GM08714 (cell line): Measurements from ENCODE around the gene TRMO.

Experiments
- H3K4me3 ChIP-seq: fragments of 200-500 bp; sonication (Bioruptor generic); 2 replicates; pipeline ENCODE4 v1.5.1; 2014; ENCODE audit warnings: mild to moderate bottlenecking, low read length, inconsistent platforms
- ZNF274 ChIP-seq: IDR thresholded peaks from 2 replicates; pipeline ENCODE4 v1.6.1; 2012; ENCODE audit warnings: mild to moderate bottlenecking, low read depth, low read length

Gene TRMO

GRCh38 chr9:97866848-97867247 lies 55.5 kb downstream of the TRMO start:
- no peak for TF ChIP-seq ZNF274
- H3K4me3 ChIP-seq: no peak overlapping the region

- H3K4me3 ChIP-seq: no peak overlapping the region
- TF ChIP-seq ZNF274: no peak
Measured at GRCh38 chr9:97866300-97866699, 56.0 kb downstream of the TRMO start.

DNA sequence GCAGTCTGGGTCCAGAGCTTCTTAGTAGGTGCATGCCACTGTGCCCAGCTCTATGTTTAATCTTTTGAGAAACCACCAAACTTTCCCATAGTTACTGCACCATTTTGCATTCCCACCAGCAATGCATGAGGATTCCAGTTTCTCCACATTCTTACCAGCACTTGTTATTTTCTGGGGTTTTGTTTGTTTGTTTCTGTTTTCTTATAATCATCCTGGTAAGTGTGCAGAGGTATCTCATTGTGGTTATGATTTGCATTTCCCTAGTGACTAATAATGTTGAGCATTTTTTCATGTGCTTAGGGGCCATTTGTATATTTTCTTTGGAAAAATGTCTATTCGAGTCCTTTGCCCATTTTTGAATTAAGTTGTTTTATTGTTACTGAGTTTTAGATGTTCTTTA lies 57.9 kb downstream of the TRMO start:
- no peak overlapping the region for H3K4me3 ChIP-seq
- TF ChIP-seq ZNF274: no peak

- no peak overlapping the region for H3K4me3 ChIP-seq
- no peak for TF ChIP-seq ZNF274
Measured at GRCh38 chr9:97863314-97863713, 59.0 kb downstream of the TRMO start.

DNA sequence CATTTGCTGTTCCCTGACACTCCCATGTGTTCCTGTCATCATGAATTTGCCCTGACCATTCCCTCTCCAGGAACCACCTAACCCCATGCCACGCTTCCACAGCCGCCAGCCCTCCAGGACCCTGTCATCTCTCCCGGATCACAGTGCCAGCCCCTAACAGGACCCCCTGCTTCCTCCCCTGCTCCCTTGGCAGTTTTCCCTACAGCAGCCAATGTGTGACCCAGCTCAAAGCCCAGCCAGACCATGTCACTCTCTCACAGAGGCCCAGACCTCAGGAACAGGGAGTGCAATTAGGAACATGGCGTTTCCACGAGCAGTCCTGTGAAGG lies 61.2 kb downstream of the TRMO start:
- TF ChIP-seq ZNF274: no peak
- H3K4me3 ChIP-seq: no peak overlapping the region

DNA sequence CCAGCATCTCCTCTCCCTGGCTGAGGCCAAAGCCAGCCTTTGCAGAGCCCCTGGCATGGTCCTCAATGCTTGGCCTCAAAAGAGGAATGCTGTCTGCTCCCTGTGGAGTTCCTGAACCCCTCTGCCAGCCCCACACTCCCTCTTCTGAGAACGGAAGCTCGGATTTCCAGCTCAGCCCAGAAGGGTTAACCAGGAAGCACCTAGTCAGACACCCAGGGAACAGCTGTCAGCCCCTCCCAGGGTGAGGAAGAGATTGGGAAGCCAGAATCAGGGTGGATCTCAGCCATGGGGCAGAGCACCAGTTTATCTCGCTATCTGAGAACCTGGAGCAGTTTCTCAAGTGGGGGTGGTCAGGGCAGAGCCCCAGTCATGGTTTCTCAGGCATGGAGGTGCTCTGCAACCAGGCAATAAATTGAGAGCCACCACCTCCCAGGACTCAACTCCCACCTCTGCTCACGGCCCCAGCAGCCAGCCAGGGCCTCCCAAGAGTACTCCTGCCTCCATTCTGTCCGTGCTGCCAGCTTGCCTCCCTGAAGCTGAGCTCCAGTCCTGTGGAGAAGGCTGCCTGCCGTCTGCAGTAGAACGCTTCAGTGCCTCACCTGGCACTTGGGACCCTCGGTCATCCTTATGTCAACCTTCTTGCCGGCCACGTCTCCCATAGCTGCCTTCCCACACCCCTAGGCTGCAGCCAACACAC lies 61.7 kb downstream of the TRMO start:
- no peak overlapping the region for H3K4me3 ChIP-seq
- no peak for TF ChIP-seq ZNF274

DNA sequence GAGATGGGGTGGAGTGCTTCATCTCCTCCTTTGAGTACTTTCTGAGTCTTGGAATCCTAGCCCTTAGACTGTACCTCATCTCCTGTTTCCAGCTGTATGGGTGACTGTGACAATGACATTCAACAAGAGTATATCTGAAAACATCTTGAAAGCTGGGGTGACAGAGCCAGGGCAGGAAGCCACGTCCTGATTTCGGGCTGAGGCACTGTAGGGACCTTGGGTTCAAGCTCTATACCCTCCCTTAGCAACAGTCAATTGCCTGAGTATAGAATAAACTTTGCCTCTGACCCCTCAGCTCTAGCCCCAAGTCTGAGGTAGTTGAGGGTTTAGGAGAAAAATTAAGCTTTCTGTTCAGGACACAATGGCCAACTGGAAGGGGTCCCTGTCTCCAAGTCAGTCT lies 63.0 kb downstream of the TRMO start:
- TF ChIP-seq ZNF274: no peak
- H3K4me3 ChIP-seq: no peak overlapping the region

- TF ChIP-seq ZNF274: no peak
Measured at GRCh38 chr9:97858826-97859225, 63.5 kb downstream of the TRMO start.

GRCh38 chr9:97858393-97858713 lies 63.9 kb downstream of the TRMO start:
- no peak for TF ChIP-seq ZNF274
- no peak overlapping the region for H3K4me3 ChIP-seq

More at GRCh38 chr9:97858826-97859225, 63.5 kb downstream of the TRMO start:
- H3K4me3 ChIP-seq: no peak overlapping the region

GRCh38 chr9:97857606-97858392 lies 64.5 kb downstream of the TRMO start:
- TF ChIP-seq ZNF274: no peak
- no peak overlapping the region for H3K4me3 ChIP-seq

DNA sequence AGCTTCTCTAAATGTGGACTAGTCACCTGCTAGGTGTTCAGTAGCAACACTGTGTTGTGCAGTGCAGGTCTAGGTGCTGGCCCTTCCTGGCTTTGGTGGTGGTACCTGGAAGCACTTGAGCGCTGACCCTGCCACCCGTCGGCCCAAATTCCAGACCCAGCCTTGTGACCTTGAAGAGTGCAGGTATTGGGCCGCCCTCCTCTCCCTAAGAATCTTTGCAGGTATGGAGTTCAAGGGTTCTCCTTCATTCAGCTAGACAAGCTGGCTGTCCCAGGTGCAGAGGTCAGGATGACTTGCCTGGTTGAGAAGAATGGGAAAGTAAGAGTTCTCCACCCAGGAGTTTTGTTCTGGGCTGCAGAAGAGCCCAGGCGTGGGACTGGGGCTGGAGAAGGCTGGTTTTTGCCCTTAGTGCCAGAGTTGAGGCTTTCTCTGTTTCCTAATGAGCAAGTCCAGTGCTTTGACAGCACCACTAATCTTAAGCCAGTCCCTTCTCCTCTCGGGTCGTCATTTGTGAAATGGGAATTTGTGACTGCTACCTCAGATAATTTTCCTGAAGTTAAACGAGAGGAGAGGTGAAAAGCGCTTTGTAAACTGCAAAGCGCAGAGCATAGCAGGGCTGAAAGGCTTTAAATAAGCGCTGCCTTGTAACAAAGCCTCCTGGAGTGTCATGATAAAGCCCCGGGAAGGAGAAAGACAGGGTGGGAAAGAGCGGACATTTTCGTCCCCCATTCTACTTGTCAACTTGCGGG lies 65.3 kb downstream of the TRMO start:
- no peak for TF ChIP-seq ZNF274
- no peak overlapping the region for H3K4me3 ChIP-seq

DNA sequence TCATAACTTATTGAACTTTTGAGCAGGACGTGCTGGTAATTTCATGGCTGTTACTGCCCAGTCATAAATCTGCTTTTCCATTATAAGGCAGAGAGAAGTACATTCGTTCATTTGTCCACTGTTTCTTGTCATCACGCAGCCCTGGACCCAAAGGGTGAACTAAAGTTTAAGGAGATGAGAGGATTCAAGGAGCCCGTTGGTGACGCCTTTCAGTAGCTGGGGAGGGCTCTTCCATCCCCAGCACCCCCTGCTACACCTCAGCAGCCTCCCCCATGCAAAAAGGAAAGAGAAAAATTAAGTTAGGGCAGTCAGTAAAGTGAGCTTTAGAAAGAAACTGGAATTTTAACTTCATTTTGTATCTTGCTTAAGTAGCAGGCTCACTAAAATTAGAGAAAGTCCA lies 66.4 kb downstream of the TRMO start:
- no peak overlapping the region for H3K4me3 ChIP-seq
- no peak for TF ChIP-seq ZNF274

DNA sequence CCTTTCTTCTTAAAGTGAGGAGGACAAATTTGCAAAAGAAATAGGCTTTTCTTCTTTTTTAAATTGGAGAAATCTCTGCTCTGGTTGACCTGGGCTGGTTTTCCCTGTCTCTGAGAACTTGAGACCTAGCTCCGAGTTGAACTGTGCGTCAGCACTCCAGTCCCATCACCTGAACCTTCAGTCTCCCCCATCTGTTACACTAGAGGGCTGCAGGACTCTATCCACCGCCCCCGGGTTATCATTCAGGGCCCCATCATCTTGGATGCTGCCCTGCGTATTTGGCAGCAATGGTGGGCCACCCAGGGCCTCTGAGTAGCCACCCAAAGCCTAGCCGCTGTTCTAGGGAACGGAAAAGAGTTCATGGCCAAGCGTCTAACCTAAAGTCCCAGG lies 66.8 kb downstream of the TRMO start:
- H3K4me3 ChIP-seq: no peak overlapping the region
- TF ChIP-seq ZNF274: no peak

GRCh38 chr9:97854696-97855485 lies 67.4 kb downstream of the TRMO start:
- H3K4me3 ChIP-seq: no peak overlapping the region
- TF ChIP-seq ZNF274: no peak
